PC-3 (cell line): ENCODE data around the gene C16orf46.

Experiments
- EZH2 ChIP-seq: fragments of 300-600 bp; sonication (generic); IDR thresholded peaks from one replicate; pipeline ENCODE4 v1.6.1; 2017; ENCODE audit warnings: antibody characterized with exemption, mild to moderate bottlenecking, low read length; ENCODE audit not compliant: unreplicated experiment
- EZH2phosphoT487 ChIP-seq: fragments of 300-600 bp; sonication (generic); IDR thresholded peaks from 2 replicates; pipeline ENCODE4 v1.6.1; 2018; ENCODE audit warnings: mild to moderate bottlenecking, antibody characterized with exemption, low read length, borderline replicate concordance
- TF ChIP-seq, protein P1 (sequence below): fragments of 300-600 bp; sonication (generic); conservative IDR thresholded peaks from 2 replicates; pipeline ENCODE4 v1.5.1; 2017; ENCODE audit warnings: antibody characterized with exemption, low read depth, mild to moderate bottlenecking, low read length

DNA sequence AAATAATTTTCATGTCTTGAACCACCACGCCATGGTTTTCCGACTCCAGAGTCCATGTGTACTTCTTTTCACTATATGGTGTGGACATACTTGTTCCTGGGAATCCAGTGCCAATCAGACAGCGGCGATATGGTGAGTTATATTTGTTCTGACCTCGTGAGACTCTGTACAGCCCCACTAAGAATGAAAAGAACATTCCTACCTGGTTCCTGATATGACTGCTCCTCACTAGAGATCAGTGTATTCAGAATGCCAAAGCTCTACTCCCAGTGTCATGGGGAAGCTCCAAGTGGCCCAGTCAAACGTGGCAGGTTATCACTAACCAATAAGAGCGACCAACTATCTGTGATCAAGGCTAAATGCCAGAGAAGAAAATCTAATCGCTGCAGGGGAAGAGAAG is 6.1 kb downstream of the C16orf46 start:
- TF ChIP-seq, protein P1, sequence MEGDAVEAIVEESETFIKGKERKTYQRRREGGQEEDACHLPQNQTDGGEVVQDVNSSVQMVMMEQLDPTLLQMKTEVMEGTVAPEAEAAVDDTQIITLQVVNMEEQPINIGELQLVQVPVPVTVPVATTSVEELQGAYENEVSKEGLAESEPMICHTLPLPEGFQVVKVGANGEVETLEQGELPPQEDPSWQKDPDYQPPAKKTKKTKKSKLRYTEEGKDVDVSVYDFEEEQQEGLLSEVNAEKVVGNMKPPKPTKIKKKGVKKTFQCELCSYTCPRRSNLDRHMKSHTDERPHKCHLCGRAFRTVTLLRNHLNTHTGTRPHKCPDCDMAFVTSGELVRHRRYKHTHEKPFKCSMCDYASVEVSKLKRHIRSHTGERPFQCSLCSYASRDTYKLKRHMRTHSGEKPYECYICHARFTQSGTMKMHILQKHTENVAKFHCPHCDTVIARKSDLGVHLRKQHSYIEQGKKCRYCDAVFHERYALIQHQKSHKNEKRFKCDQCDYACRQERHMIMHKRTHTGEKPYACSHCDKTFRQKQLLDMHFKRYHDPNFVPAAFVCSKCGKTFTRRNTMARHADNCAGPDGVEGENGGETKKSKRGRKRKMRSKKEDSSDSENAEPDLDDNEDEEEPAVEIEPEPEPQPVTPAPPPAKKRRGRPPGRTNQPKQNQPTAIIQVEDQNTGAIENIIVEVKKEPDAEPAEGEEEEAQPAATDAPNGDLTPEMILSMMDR, result no peak
- TF ChIP-seq EZH2, result no peak
- TF ChIP-seq EZH2phosphoT487, result no peak
